GM23248 (cell line): ENCODE data around the gene NR4A3. TPM values are rescaled to one million over a fixed set of nuclear protein-coding genes. Genes with fewer than 3 reads are reported as not detected.

ENCODE experiments used
- DNase-seq: peaks from one replicate; pipeline ENCODE4 v3.0.0-alpha.2; 2015
- H2AFZ ChIP-seq: fragments of 200-600 bp; sonication (generic); 2 replicates; pipeline ENCODE4 v1.6.1; 2016; ENCODE audit warnings: antibody characterized with exemption
- H3F3A ChIP-seq: fragments of 200-600 bp; sonication (generic); 2 replicates; pipeline ENCODE4 v1.6.1; 2016; ENCODE audit warnings: mild to moderate bottlenecking, antibody characterized with exemption, mixed run types; ENCODE audit not compliant: insufficient read depth
- H3K27ac ChIP-seq: fragments of 200-600 bp; sonication (generic); 2 replicates; pipeline ENCODE4 v1.5.1; 2016; ENCODE audit warnings: mild to moderate bottlenecking
- H3K27me3 ChIP-seq: fragments of 200-600 bp; sonication (generic); replicated peaks from 2 replicates; pipeline ENCODE4 v1.6.1; 2016; ENCODE audit warnings: mild to moderate bottlenecking; ENCODE audit not compliant: insufficient read depth
- H3K36me3 ChIP-seq: fragments of 200-600 bp; sonication (generic); 2 replicates; pipeline ENCODE4 v1.6.1; 2016; ENCODE audit warnings: low read depth, mild to moderate bottlenecking
- H3K4me1 ChIP-seq: fragments of 200-600 bp; sonication (generic); 2 replicates; pipeline ENCODE4 v1.6.1; 2016; ENCODE audit warnings: mild to moderate bottlenecking; ENCODE audit not compliant: insufficient read depth
- H3K4me2 ChIP-seq: fragments of 200-600 bp; sonication (generic); one replicate; pipeline ENCODE4 v1.6.1; 2016; ENCODE audit warnings: mild to moderate bottlenecking; ENCODE audit not compliant: unreplicated experiment
- H3K4me3 ChIP-seq: fragments of 200-600 bp; sonication (generic); 2 replicates; pipeline ENCODE4 v1.5.1; 2016; ENCODE audit warnings: mild to moderate bottlenecking
- H3K79me2 ChIP-seq: fragments of 200-600 bp; sonication (generic); 2 replicates; pipeline ENCODE4 v1.6.1; 2016; ENCODE audit warnings: mild to moderate bottlenecking; ENCODE audit not compliant: insufficient read depth
- H3K9ac ChIP-seq: fragments of 200-600 bp; sonication (generic); 2 replicates; pipeline ENCODE4 v1.6.1; 2016; ENCODE audit warnings: mild to moderate bottlenecking
- H3K9me2 ChIP-seq: fragments of 200-600 bp; sonication (generic); 2 replicates; pipeline ENCODE4 v1.6.1; 2016; ENCODE audit warnings: mixed run types, mild to moderate bottlenecking, moderate library complexity; ENCODE audit not compliant: insufficient read depth
- H3K9me3 ChIP-seq: fragments of 200-600 bp; sonication (generic); one replicate; pipeline ENCODE4 v1.6.1; 2017; ENCODE audit warnings: low read depth
- H4K20me1 ChIP-seq: fragments of 200-600 bp; sonication (generic); 2 replicates; pipeline ENCODE4 v1.6.0; 2016; ENCODE audit not compliant: insufficient read depth
- EZH2 ChIP-seq: fragments of 200-600 bp; sonication (generic); IDR thresholded peaks from 2 replicates; pipeline ENCODE4 v1.6.1; 2018; ENCODE audit warnings: antibody characterized with exemption, mild to moderate bottlenecking; ENCODE audit not compliant: insufficient read depth, poor library complexity, severe bottlenecking
- EZH2phosphoT487 ChIP-seq: fragments of 200-600 bp; sonication (generic); IDR thresholded peaks from 2 replicates; pipeline ENCODE4 v1.6.1; 2018; ENCODE audit warnings: antibody characterized with exemption, moderate library complexity, mild to moderate bottlenecking, low read depth; ENCODE audit not compliant: insufficient read depth
- WGBS, 2 experiments: methylation state at CpG; one replicate each; pipeline ENCODE4 v1.1.6; 2015 to 2017; ENCODE audit warnings: low lambda C conversion rate in 2 of 2, low coverage in 1 of 2; ENCODE audit errors: missing lambda C conversion rate in 2 of 2; 5-methylcytosine and 5-hydroxymethylcytosine counted together
- in situ Hi-C: fragments of 300-500 bp; cut with MboI; formaldehyde crosslinking; loops from 2 replicates; pipeline ENCODE4 v1.15.0; 2020
- polyA plus RNA-seq: library from polyadenylated mRNA; unstranded; fragments of >200 nt; fragmentation: Nextera tagmentation; extraction: Ambion mirVana; gene quantifications from 2 replicates; pipeline ENCODE4 v1.2.1, GENCODE V29; 2016
- total RNA-seq: library from RNA; depleted of rRNA; stranded (reverse); fragments of >200 nt; shearing (Covaris generic); gene quantifications from 2 replicates; pipeline ENCODE4 v1.2.3, GENCODE V29; 2014

Gene NR4A3
- total and polyA plus RNA-seq, 2 experiments from 2014 or later, result 1.0 to 1.4 TPM

DNA sequence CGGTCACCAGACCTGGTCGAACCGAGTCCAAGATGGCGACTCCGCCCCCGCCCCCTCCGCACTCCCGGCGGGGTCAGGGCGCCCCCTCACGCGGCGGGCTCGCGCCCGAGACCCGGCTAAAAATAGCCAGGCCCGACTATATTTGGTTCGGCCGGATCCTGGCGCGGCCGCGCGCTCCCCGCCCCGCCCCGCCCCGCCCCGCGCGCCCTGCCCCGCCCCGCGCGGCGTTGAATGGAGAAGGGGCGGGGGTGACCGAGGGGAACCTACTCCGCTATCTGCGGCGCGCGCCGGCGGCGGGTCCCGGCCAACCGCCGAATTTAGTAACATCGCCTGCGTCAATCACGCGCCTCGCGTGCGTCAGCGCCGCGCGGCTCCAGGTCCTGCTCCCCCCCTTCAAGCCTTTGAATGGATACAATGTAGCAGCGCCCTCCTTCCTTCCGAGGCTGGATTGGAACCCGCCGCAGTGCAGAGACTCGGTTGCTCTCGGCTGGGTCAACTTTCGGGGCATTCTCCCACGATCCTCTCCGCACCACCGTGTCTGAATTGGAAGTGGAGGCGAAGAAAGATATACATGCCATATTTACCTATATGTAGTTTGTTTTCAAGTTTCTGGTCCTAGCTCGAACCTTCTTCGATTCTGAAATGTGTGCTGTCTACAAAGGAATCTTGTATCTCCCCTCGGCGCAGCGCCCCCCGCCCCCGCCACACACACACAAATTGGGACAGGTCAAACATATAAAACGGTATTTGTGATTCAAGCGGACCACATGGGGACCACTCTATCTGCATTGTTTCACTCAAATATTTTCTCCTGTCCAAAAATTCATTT lies 1.6 kb upstream of the NR4A3 start:
- peak; percentile 98 for DNase-seq
- 1% methylated on average over 32 to 60 of the region's 81 CpGs for WGBS, 2 experiments
- Histone ChIP-seq H3K9ac (peak overlapping the region; percentile 96), H3K9me2 (no peaks in the 10 kb centered on the region), H3K27me3 (no peaks in the 10 kb centered on the region), H3K27ac (peak overlapping the region; percentile 97), H3K36me3 (no peaks in the 10 kb centered on the region), H3K4me3 (peak overlapping the region; percentile 85), H3K4me2 (peak overlapping the region; percentile 98), H3F3A (peaks cover 21% of the 10 kb centered on the region), H2AFZ (peak overlapping the region; percentile 90), H3K9me3 (no peaks in the 10 kb centered on the region), H4K20me1 (no peaks in the 10 kb centered on the region), H3K79me2 (0 out of 2 replicates have a peak, but pooled peaks cover 14% of the 10 kb centered on the region), H3K4me1 (peaks cover 6% of the 10 kb centered on the region)
- no peak for TF ChIP-seq EZH2phosphoT487
- no peak for TF ChIP-seq EZH2
- in situ Hi-C loops, result no loop called here

DNA sequence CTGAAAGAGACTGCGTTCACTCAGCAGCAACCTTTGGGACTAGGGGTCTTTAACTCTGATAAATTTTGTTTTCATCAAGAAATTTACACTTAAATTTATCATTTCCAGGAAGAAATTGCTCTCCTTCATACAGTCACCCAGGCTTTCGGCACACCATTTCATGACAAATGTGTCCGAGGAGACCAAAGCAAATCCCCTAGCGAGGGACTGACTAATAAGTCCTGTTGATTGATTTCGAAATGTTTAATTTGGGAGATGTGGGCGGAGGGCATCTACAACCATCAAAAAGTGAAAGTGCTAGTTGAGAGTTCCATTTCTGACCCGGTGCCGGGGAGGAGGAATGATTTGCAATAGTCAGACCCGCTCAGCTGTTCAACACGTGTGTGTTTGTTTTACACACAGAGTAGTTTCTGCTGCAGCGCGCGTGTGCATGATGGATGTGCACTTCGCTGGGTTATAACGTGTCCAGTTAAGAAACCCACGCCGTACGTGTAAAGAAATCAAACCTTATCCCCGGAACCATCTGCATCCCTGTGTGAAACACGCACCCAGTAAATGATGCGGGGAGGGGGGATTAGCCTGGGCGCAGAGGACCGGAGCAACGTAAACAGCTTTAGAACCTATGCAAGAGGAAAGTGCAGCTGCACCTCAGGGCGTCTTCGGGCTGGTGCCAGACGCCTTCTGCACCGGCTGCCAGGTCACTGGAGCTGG lies 845 bp upstream of the NR4A3 start:
- 1% methylated on average over 28 of the region's 28 CpGs for WGBS, 2 experiments
- Histone ChIP-seq H3F3A (peaks cover 21% of the 10 kb centered on the region), H3K9ac (peak overlapping the region; percentile 96), H3K27me3 (no peaks in the 10 kb centered on the region), H3K4me3 (peak overlapping the region; percentile 85), H2AFZ (peak overlapping the region; percentile 90), H3K9me2 (no peaks in the 10 kb centered on the region), H3K4me2 (peak overlapping the region; percentile 98), H3K27ac (peak overlapping the region; percentile 97), H3K4me1 (peaks cover 6% of the 10 kb centered on the region), H3K79me2 (0 out of 2 replicates have a peak, but pooled peaks cover 14% of the 10 kb centered on the region), H4K20me1 (no peaks in the 10 kb centered on the region), H3K9me3 (no peaks in the 10 kb centered on the region), H3K36me3 (no peaks in the 10 kb centered on the region)
- peak; percentile 88 for DNase-seq
- no peak for TF ChIP-seq EZH2phosphoT487
- no peak for TF ChIP-seq EZH2
- in situ Hi-C loops, result no loop called here

DNA sequence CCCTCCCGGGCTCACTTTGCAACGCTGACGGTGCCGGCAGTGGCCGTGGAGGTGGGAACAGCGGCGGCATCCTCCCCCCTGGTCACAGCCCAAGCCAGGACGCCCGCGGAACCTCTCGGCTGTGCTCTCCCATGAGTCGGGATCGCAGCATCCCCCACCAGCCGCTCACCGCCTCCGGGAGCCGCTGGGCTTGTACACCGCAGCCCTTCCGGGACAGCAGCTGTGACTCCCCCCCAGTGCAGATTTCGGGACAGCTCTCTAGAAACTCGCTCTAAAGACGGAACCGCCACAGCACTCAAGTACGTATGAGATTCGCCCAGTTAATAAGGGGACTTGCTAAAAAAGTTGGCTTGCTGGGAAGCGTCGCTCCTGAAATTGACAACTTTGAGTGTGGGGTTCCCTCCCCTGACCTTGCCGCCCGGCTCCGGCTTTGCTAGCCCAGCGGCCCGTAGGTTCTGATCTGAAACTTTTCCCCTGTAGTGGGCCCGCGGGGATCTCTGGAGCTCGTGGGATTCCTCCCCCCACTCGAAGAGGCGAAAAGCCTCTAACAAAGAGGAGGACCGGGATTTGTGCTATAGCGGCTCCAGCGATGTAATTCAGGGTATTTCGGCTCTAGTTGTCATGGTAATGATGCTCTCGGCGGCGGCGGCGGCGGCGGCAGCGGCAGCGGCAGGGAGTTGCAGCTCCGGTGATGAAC lies 572 bp downstream of the NR4A3 start:
- Histone ChIP-seq H3K27me3 (no peaks in the 10 kb centered on the region), H3K27ac (peak overlapping the region; percentile 97), H3K4me2 (peak overlapping the region; percentile 98), H3K9me3 (no peaks in the 10 kb centered on the region), H3K9me2 (no peaks in the 10 kb centered on the region), H4K20me1 (no peaks in the 10 kb centered on the region), H2AFZ (peak overlapping the region; percentile 90), H3K79me2 (0 out of 2 replicates have a peak, but pooled peaks cover 9% of the 10 kb centered on the region), H3F3A (peaks cover 21% of the 10 kb centered on the region), H3K9ac (peak overlapping the region; percentile 96), H3K36me3 (no peaks in the 10 kb centered on the region), H3K4me1 (peaks cover 6% of the 10 kb centered on the region), H3K4me3 (peak overlapping the region; percentile 85)
- TF ChIP-seq EZH2phosphoT487 (no peak), EZH2 (no peak)
- in situ Hi-C loops, result no loop called here
- 1 to 2% methylated on average over 48 to 51 of the region's 51 CpGs for WGBS, 2 experiments
- DNase-seq, result peak; percentile 82
